Left lung (tissue), 10 donors: ENCODE results near the gene MAF. TPM values are rescaled to one million over a fixed set of nuclear protein-coding genes. Genes with fewer than 3 reads are reported as not detected.
A peak's percentile ranks its signal among the peaks of the same experiment; 100 is the strongest.

Experiments
- ATAC-seq: fragments of 200-7000 bp; cut with Tn5 transposase; one replicate; pipeline ENCODE4 v1.9.1; 2020; ENCODE audit warnings: moderate library complexity
- DNase-seq, 4 donors: peaks; one replicate each; pipeline ENCODE4 v3.0.0-alpha.2; 2013 to 2020
- H3K27ac ChIP-seq, 2 donors: fragments of 200-600 bp; sonication (generic) in 1 of 2; one replicate each; pipeline versions ENCODE4 v1.5.0 to v1.8.0; 2020 to 2021
- H3K27me3 ChIP-seq, 2 donors: fragments of 200-600 bp; sonication (generic) in 1 of 2; one replicate each; pipeline versions ENCODE4 v1.5.0 to v1.8.0; 2020 to 2021
- H3K36me3 ChIP-seq, 2 donors: fragments of 200-600 bp; sonication (generic) in 1 of 2; one replicate each; pipeline versions ENCODE4 v1.5.0 to v1.8.0; 2020 to 2021
- H3K4me1 ChIP-seq, 2 donors: fragments of 200-600 bp; one replicate each; pipeline ENCODE4 v1.8.0; 2021
- H3K4me3 ChIP-seq, 2 donors: fragments of 200-600 bp; sonication (generic) in 1 of 2; one replicate each; pipeline versions ENCODE4 v1.5.0 to v1.8.0; 2020 to 2021; ENCODE audit warnings: mild to moderate bottlenecking in 1 of 2
- H3K9me3 ChIP-seq, 2 donors: fragments of 200-600 bp; sonication (generic) in 1 of 2; one replicate each; pipeline versions ENCODE4 v1.5.0 to v1.8.0; 2020 to 2021
- CTCF ChIP-seq, 2 donors: fragments of 200-600 bp; sonication (generic) in 1 of 2; IDR thresholded peaks; one replicate each; pipeline versions ENCODE4 v1.5.0 to v1.8.0; 2021; ENCODE audit warnings: antibody characterized with exemption in 2 of 2
- intact Hi-C, 2 donors: fragments of 100-400 bp; cut with DNase I; formaldehyde crosslinking; loops; one replicate each; pipeline versions ENCODE4 v1.11.2 to v1.14.2; 2022
- polyA plus RNA-seq, 6 donors: library from polyadenylated mRNA; unstranded; fragments of 120-200 nt; gene quantifications; one replicate each; pipeline ENCODE4 v1.2.1, GENCODE V29; 2013; ENCODE audit not compliant: insufficient read length in 6 of 6
- total RNA-seq, 2 donors: library from RNA; stranded (reverse); fragmentation: NEBNext Ultra II Directional; extraction: Animal tissue kit (Norgen Biotek cat#: 25700); gene quantifications; one replicate each; pipeline ENCODE4 v1.2.1, GENCODE V29; 2021
- donor health status: DM: no; HTN: yes; CAD: no.
- donor health status: DM: no; HTN: no; CAD: no.

The MAF gene
- total and polyA plus RNA-seq, 8 donors = 52.2 to 125 (median 101) TPM

GRCh38 chr16:79603055-79603454 lies 2.5 kb upstream of the MAF start:
- Histone ChIP-seq H3K9me3 (no peaks in the 10 kb centered on the region), H3K4me1 (peaks cover 3 to 19% of the 10 kb centered on the region in 2 donors), H3K27me3 (peaks cover 0 to 29% of the 10 kb centered on the region in 2 donors), H3K27ac (no peak overlapping the region), H3K4me3 (no peak overlapping the region), H3K36me3 (no peaks in the 10 kb centered on the region)
- no peak for DNase-seq
- ATAC-seq = no peak
- no peak for TF ChIP-seq CTCF (IDR thresholded peaks at IDR 0.05)
- intact Hi-C loops = loop anchor here in 1 of 2 donors (10.0 kb wide), 1 partner anchor 1098 kb away; no protein-coding TSS in a partner anchor

- H3K36me3 ChIP-seq = no peaks in the 10 kb centered on the region
- intact Hi-C loops = loop anchor here in 1 of 2 donors (10.0 kb wide), 1 partner anchor 1098 kb away; no protein-coding TSS in a partner anchor
- H3K4me1 ChIP-seq = peaks cover 0 to 19% of the 10 kb centered on the region in 2 donors
- H3K4me3 ChIP-seq = no peak overlapping the region
- TF ChIP-seq CTCF (IDR thresholded peaks at IDR 0.05) = no peak
- no peak for ATAC-seq
- peaks cover 0 to 33% of the 10 kb centered on the region in 2 donors for H3K27me3 ChIP-seq
- peak overlapping the region in 1 of 2 donors; percentile 95 for H3K27ac ChIP-seq
- no peaks in the 10 kb centered on the region for H3K9me3 ChIP-seq
- no peak for DNase-seq
Measured at GRCh38 chr16:79602628-79603014, 2.1 kb upstream of the MAF start.

- H3K4me1 ChIP-seq = peaks cover 0 to 19% of the 10 kb centered on the region in 2 donors
- H3K27me3 ChIP-seq = peaks cover 0 to 38% of the 10 kb centered on the region in 2 donors
- DNase-seq = peak in 3 of 4 donors; percentile 78 to 94 (median 93)
- no peaks in the 10 kb centered on the region for H3K36me3 ChIP-seq
- peak overlapping the region; percentile 59 to 63 for H3K4me3 ChIP-seq
- intact Hi-C loops = loop anchor here in 1 of 2 donors (10.0 kb wide), 1 partner anchor 1097 kb away; no protein-coding TSS in a partner anchor
- no peaks in the 10 kb centered on the region for H3K9me3 ChIP-seq
- peak; percentile 38 for ATAC-seq
- peak; percentile 73 to 76 for TF ChIP-seq CTCF (IDR thresholded peaks at IDR 0.05)
- H3K27ac ChIP-seq = peak overlapping the region; percentile 87 to 95
Measured at GRCh38 chr16:79601931-79602627, 1.5 kb upstream of the MAF start.

- peaks cover 0 to 21% of the 10 kb centered on the region in 2 donors for H3K4me1 ChIP-seq
- intact Hi-C loops = loop anchor here in 1 of 2 donors (10.0 kb wide), 1 partner anchor 1097 kb away; no protein-coding TSS in a partner anchor
- DNase-seq = peak in 2 of 4 donors; percentile 70 to 87
- no peaks in the 10 kb centered on the region for H3K36me3 ChIP-seq
- peak overlapping the region; percentile 59 to 63 for H3K4me3 ChIP-seq
- peak; percentile 57 for ATAC-seq
- H3K27me3 ChIP-seq = peaks cover 0 to 42% of the 10 kb centered on the region in 2 donors
- TF ChIP-seq CTCF (IDR thresholded peaks at IDR 0.05) = no peak
- H3K9me3 ChIP-seq = no peaks in the 10 kb centered on the region
- H3K27ac ChIP-seq = peak overlapping the region; percentile 87 to 95
Measured at GRCh38 chr16:79601092-79601930, 774 bp upstream of the MAF start.
